SU-DHL-6 (cell line): ENCODE measurements around the gene PDE4B.

Experiments used
- H2AFZ ChIP-seq: fragments of 200-600 bp; sonication (generic); 2 replicates; pipeline ENCODE4 v1.6.1; 2014; ENCODE audit warnings: low read depth, mild to moderate bottlenecking, moderate library complexity, mixed read lengths, antibody characterized with exemption, low read length; ENCODE audit not compliant: severe bottlenecking
- H3F3A ChIP-seq: fragments of 200-600 bp; shearing (Covaris generic); 2 replicates; pipeline ENCODE4 v1.6.0; 2016; ENCODE audit warnings: antibody characterized with exemption, mild to moderate bottlenecking; ENCODE audit not compliant: insufficient read depth
- H3K27ac ChIP-seq: fragments of 200-600 bp; sonication (generic); 2 replicates; pipeline ENCODE4 v1.5.1; 2016; ENCODE audit warnings: low read depth, mild to moderate bottlenecking, low read length, moderate library complexity, mixed read lengths
- H3K27me3 ChIP-seq: fragments of 200-600 bp; sonication (generic), shearing (Covaris generic); 2 replicates; pipeline ENCODE4 v1.6.0; 2014; ENCODE audit warnings: mild to moderate bottlenecking, low read length
- H3K36me3 ChIP-seq: fragments of 200-600 bp; sonication (generic); 2 replicates; pipeline ENCODE4 v1.6.1; 2014; ENCODE audit warnings: mild to moderate bottlenecking, low read length, mixed read lengths
- H3K4me2 ChIP-seq: fragments of 300-600, 200-600 bp; shearing (Covaris generic), sonication (generic); 2 replicates; pipeline ENCODE4 v1.6.0; 2014; ENCODE audit warnings: low read length, low read depth, mild to moderate bottlenecking; ENCODE audit not compliant: poor library complexity, severe bottlenecking
- H3K4me3 ChIP-seq: fragments of 200-600 bp; sonication (generic); 2 replicates; pipeline ENCODE4 v1.5.1; 2014; ENCODE audit warnings: antibody characterized with exemption, low read length, mild to moderate bottlenecking, mixed read lengths; ENCODE audit not compliant: insufficient read depth, poor library complexity, severe bottlenecking
- H3K79me2 ChIP-seq: fragments of 200-600 bp; sonication (generic); 2 replicates; pipeline ENCODE4 v1.6.1; 2014; ENCODE audit warnings: mild to moderate bottlenecking, low read length, moderate library complexity; ENCODE audit not compliant: insufficient read depth
- H3K9ac ChIP-seq: fragments of 200-600 bp; sonication (generic); 2 replicates; pipeline ENCODE4 v1.7.0; 2014; ENCODE audit warnings: mild to moderate bottlenecking, low read length
- H3K9me2 ChIP-seq: fragments of 200-600 bp; sonication (generic); replicated peaks from 2 replicates; pipeline ENCODE4 v1.6.1; 2014; ENCODE audit warnings: low read length; ENCODE audit not compliant: insufficient read depth
- H3K9me3 ChIP-seq: fragments of 200-600 bp; sonication (generic); 2 replicates; pipeline ENCODE4 v1.6.1; 2014; ENCODE audit warnings: low read length, mixed read lengths; ENCODE audit not compliant: insufficient read depth
- H4K20me1 ChIP-seq: fragments of 200-600 bp; sonication (generic); 2 replicates; pipeline ENCODE4 v1.6.1; 2014; ENCODE audit warnings: low read depth, mild to moderate bottlenecking, antibody characterized with exemption, low read length, moderate library complexity, mixed read lengths
- CTCF ChIP-seq: fragments of 200-600 bp; sonication (generic); IDR thresholded peaks from one replicate; pipeline ENCODE4 v1.5.1; 2017; ENCODE audit warnings: antibody characterized with exemption, mild to moderate bottlenecking, low read length, moderate library complexity; ENCODE audit not compliant: insufficient read depth, poor library complexity, severe bottlenecking
- EZH2phosphoT487 ChIP-seq: fragments of 200-600 bp; sonication (generic), shearing (Covaris generic); conservative IDR thresholded peaks from 2 replicates; pipeline ENCODE4 v1.6.1; 2018; ENCODE audit warnings: mild to moderate bottlenecking, antibody characterized with exemption, low read length, moderate library complexity, mixed read lengths

PDE4B gene

DNA sequence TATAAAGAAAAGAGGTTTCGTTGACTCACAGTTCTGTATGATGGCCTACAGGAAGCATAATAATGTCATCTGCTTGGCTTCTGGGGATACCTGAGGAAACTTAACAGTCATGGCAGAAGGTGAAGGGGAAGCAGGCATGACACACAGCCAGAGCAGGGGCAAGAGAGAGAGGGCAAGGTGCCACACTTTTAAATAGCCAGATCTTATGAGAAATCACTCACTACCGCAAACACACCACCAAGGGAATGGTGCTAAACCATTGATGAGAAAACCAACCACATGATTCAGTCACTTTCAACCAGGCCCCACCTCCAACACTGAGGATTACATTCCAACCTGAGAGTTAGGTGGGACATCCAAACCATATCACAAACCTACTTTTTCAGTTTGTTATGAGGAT, 495.4 kb downstream of the PDE4B start:
- Histone ChIP-seq H3K9me3 (no peaks in the 10 kb centered on the region), H3K36me3 (no peaks in the 10 kb centered on the region), H3K9me2 (no peaks in the 10 kb centered on the region), H4K20me1 (no peaks in the 10 kb centered on the region), H2AFZ (no peak overlapping the region), H3K27ac (no peak overlapping the region), H3K27me3 (no peaks in the 10 kb centered on the region), H3K9ac (no peak overlapping the region), H3K79me2 (no peaks in the 10 kb centered on the region), H3F3A (no peaks in the 10 kb centered on the region), H3K4me3 (no peak overlapping the region), H3K4me2 (no peak overlapping the region)
- TF ChIP-seq CTCF (no peak), EZH2phosphoT487 (no peak)

DNA sequence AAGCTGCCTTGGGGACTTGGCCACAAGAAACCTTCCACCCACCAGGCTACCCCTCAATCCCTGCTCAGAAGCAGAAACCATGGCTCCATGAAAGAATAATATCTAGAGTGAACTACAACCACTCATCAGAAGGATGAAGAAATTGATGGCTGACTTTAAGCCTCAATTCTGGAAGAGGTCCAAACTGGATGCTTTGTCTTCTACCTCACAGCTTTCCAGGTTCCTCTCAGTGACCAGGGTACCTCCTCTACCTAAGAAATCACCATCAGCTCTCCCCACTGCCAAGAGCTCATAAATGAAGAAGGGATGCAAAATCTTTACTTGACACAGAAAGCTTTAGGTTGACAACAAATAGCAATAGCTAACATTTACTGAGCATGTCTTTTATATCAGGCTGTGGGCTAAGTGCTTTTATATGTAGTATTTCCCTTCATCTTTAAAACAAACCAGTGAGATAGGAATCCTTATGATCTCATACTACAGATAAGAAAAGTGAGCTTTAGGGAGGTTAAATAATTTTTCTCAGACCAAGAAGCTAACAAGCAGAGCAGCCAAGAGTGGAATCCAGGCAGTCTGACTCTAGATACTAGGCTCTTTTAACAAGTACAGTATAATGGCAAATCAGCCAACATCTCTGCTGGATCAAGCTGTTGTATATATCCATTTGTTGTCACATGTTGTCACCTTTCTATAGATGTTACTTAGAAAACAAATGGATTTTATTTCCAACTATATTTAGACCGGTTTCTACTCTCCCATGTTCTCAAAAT, 498.3 kb downstream of the PDE4B start:
- Histone ChIP-seq H2AFZ (no peak overlapping the region), H3K9me3 (no peaks in the 10 kb centered on the region), H3F3A (no peaks in the 10 kb centered on the region), H3K36me3 (no peaks in the 10 kb centered on the region), H3K27ac (no peak overlapping the region), H3K9me2 (no peaks in the 10 kb centered on the region), H3K4me2 (no peak overlapping the region), H4K20me1 (no peaks in the 10 kb centered on the region), H3K9ac (no peak overlapping the region), H3K4me3 (no peak overlapping the region), H3K79me2 (no peaks in the 10 kb centered on the region), H3K27me3 (no peaks in the 10 kb centered on the region)
- TF ChIP-seq CTCF, result no peak
- TF ChIP-seq EZH2phosphoT487, result no peak

- no peak for TF ChIP-seq CTCF
- TF ChIP-seq EZH2phosphoT487, result no peak
- H3K4me3 ChIP-seq, result no peak overlapping the region
- H3K4me2 ChIP-seq, result no peak overlapping the region
- no peaks in the 10 kb centered on the region for H3F3A ChIP-seq
- no peak overlapping the region for H3K27ac ChIP-seq
- no peaks in the 10 kb centered on the region for H3K9me3 ChIP-seq
- H3K36me3 ChIP-seq, result no peaks in the 10 kb centered on the region
- no peaks in the 10 kb centered on the region for H3K9me2 ChIP-seq
- no peaks in the 10 kb centered on the region for H3K79me2 ChIP-seq
- H3K9ac ChIP-seq, result no peak overlapping the region
- no peaks in the 10 kb centered on the region for H3K27me3 ChIP-seq
- H2AFZ ChIP-seq, result no peak overlapping the region
- H4K20me1 ChIP-seq, result no peaks in the 10 kb centered on the region
Observed at GRCh38 chr1:66291531-66291864, 498.8 kb downstream of the PDE4B start.
